Measurements from ENCODE around the gene GSAP. TPM values are rescaled to one million over a fixed set of nuclear protein-coding genes. Genes with fewer than 3 reads are reported as not detected.

GSAP gene
- total RNA-seq, 2 donors from 2014 or later = 10.0 to 13.0 TPM

GRCh38 chr7:77409739-77410547, 6.2 kb downstream of the GSAP start:
- TF ChIP-seq, protein P1, sequence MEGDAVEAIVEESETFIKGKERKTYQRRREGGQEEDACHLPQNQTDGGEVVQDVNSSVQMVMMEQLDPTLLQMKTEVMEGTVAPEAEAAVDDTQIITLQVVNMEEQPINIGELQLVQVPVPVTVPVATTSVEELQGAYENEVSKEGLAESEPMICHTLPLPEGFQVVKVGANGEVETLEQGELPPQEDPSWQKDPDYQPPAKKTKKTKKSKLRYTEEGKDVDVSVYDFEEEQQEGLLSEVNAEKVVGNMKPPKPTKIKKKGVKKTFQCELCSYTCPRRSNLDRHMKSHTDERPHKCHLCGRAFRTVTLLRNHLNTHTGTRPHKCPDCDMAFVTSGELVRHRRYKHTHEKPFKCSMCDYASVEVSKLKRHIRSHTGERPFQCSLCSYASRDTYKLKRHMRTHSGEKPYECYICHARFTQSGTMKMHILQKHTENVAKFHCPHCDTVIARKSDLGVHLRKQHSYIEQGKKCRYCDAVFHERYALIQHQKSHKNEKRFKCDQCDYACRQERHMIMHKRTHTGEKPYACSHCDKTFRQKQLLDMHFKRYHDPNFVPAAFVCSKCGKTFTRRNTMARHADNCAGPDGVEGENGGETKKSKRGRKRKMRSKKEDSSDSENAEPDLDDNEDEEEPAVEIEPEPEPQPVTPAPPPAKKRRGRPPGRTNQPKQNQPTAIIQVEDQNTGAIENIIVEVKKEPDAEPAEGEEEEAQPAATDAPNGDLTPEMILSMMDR (IDR thresholded peaks at IDR 0.05) = no peak
- TF ChIP-seq POLR2A (IDR thresholded peaks at IDR 0.05) = no peak
- TF ChIP-seq POLR2AphosphoS5 (IDR thresholded peaks at IDR 0.05) = no peak
- Histone ChIP-seq H3K4me1 (replicated peaks) (no peaks in the 10 kb centered on the region), H3K9me3 (no peaks in the 10 kb centered on the region), H3K27ac (no peak overlapping the region), H3K36me3 (no peaks in the 10 kb centered on the region), H3K27me3 (replicated peaks; ENCODE audit: insufficient read depth) (no peaks in the 10 kb centered on the region), H3K4me3 (no peak overlapping the region)
- intact Hi-C loops (cut with DNase I) = no loop called here
- no peak for DNase-seq (ENCODE audit: low spot score)
- 57% methylated on average over 5 of the region's 5 CpGs for WGBS

DNA sequence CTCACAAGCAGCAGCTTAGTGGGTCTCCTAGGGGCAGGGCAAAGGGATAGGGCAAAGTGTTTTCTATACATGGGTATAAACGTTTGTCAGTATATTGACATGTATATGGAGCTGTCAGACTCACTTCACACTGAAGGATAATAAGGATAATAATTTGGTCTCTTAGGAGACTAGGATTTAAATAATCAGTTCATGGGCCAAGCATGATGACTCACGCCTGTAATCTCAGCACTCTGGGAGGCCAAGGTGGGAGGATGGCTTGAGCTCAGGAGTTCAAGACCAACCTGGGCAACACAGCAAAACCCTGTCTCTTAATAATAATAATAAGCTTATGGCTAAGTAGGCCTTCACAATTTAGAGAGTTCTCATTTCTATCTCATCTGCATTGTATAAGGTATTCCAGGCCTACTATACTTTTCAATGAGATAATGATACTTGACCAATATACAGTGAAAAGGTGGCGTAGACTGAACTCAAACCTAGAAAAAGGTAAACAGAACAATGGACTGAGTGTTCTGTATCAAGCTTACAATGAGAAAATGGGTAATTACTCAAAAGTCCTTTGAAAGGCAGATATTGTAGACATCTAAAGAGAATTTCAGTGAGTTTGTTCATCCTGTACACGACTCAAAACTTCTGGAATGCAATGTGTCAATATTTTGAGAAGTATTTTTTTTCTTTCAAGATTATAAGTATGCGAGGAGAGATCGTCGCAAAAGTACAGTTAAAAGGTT, 7.0 kb downstream of the GSAP start:
- no peaks in the 10 kb centered on the region for H3K36me3 ChIP-seq
- 77% methylated on average over 7 of the region's 7 CpGs for WGBS
- intact Hi-C loops (cut with DNase I) = no loop called here
- H3K4me3 ChIP-seq = no peak overlapping the region
- no peaks in the 10 kb centered on the region for H3K4me1 ChIP-seq (replicated peaks)
- no peak for TF ChIP-seq POLR2A (IDR thresholded peaks at IDR 0.05)
- TF ChIP-seq, protein P1 (IDR thresholded peaks at IDR 0.05) = no peak
- no peak for TF ChIP-seq POLR2AphosphoS5 (IDR thresholded peaks at IDR 0.05)
- no peak overlapping the region for H3K27ac ChIP-seq
- H3K9me3 ChIP-seq = no peaks in the 10 kb centered on the region
- DNase-seq (ENCODE audit: low spot score) = no peak
- no peaks in the 10 kb centered on the region for H3K27me3 ChIP-seq (replicated peaks; ENCODE audit: insufficient read depth)

DNA sequence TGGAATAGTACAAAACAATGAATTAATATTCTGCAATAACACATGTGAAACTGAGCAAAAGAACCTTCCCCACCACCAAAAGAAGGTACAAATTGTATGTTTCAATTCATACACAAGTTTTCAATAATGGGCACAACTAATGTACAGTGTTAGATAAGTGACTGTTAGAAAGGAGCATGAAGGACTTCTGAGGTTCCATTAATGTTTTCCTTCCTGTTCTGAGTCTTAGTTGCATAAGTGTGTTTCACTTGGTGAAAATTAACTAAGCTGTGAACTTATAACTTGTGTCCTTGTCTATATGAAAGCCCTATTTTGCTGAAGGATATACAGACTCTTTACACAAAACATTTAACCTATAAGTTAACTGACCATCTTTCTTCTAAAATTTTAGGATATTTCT, 8.2 kb downstream of the GSAP start:
- H3K27ac ChIP-seq = no peak overlapping the region
- no peaks in the 10 kb centered on the region for H3K4me1 ChIP-seq (replicated peaks)
- no peak for DNase-seq (ENCODE audit: low spot score)
- no peaks in the 10 kb centered on the region for H3K36me3 ChIP-seq
- H3K4me3 ChIP-seq = no peak overlapping the region
- no peaks in the 10 kb centered on the region for H3K9me3 ChIP-seq
- no peaks in the 10 kb centered on the region for H3K27me3 ChIP-seq (replicated peaks; ENCODE audit: insufficient read depth)
- TF ChIP-seq POLR2A (IDR thresholded peaks at IDR 0.05) (no peak), POLR2AphosphoS5 (IDR thresholded peaks at IDR 0.05) (no peak)
- TF ChIP-seq, protein P1 (IDR thresholded peaks at IDR 0.05) = no peak
- intact Hi-C loops (cut with DNase I) = no loop called here

- no peak for DNase-seq (ENCODE audit: low spot score)
- Histone ChIP-seq H3K27ac (no peak overlapping the region), H3K9me3 (no peaks in the 10 kb centered on the region), H3K4me3 (no peak overlapping the region), H3K27me3 (replicated peaks; ENCODE audit: insufficient read depth) (no peaks in the 10 kb centered on the region), H3K4me1 (replicated peaks) (no peaks in the 10 kb centered on the region), H3K36me3 (no peaks in the 10 kb centered on the region)
- TF ChIP-seq POLR2A (IDR thresholded peaks at IDR 0.05) (no peak), POLR2AphosphoS5 (IDR thresholded peaks at IDR 0.05) (no peak)
- TF ChIP-seq, protein P1 (IDR thresholded peaks at IDR 0.05) = no peak
- intact Hi-C loops (cut with DNase I) = no loop called here
- WGBS = 87% methylated on average over 4 of the region's 4 CpGs
Observed at GRCh38 chr7:77406421-77406820, 9.7 kb downstream of the GSAP start.
